Measurements from ENCODE around the gene SMYD2.

SMYD2 gene

GRCh38 chr1:214290424-214291037, 9.6 kb downstream of the SMYD2 start:
- no peak for TF ChIP-seq CTCF (IDR thresholded peaks at IDR 0.05)
- DNase-seq (ENCODE audit: low spot score), result no peak
- Histone ChIP-seq H3K4me3 (no peak overlapping the region), H3K27ac (no peak overlapping the region)

DNA sequence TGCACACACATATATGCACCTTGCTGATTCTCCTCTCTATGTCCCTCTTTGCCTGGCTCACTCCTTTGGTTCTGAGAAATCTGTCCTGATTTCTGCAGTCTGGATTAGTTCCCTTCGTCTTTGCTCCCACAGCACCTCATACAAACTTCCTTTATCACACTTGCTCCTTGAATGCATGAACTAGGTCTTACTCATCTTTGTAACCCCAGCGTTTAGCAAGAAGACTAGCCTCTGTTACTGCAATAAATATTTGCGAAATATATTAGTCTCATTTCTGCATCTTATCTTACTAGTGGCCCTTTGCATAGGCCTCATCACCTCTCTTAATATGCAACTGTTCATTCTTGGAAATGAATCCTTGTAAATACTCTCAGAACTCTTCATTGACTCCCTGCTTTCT, 11.4 kb downstream of the SMYD2 start:
- Histone ChIP-seq H3K27ac (no peak overlapping the region), H3K4me3 (no peak overlapping the region)
- no peak for TF ChIP-seq CTCF (IDR thresholded peaks at IDR 0.05)
- DNase-seq (ENCODE audit: low spot score), result no peak

DNA sequence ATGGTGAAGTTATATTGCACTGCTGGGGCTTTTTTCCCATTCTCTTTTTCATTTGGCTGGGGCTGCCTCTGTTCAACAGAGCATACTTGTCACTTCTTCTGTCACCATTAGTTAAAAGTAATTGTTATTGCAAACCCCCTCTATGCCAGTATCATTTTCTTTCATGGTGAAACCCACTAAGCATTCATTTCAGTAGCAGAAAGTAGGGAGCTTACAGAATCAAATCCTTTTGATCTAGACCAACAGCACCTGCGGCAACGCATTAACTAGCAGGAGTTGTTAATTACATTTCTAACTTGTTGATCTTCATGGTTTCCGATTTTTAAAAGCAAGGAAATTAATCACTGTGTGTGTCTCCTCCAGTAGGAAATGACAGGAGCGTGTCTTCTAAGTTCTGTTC, 15.0 kb downstream of the SMYD2 start:
- no peak for DNase-seq (ENCODE audit: low spot score)
- no peak for TF ChIP-seq CTCF (IDR thresholded peaks at IDR 0.05)
- Histone ChIP-seq H3K4me3 (no peak overlapping the region), H3K27ac (no peak overlapping the region)

DNA sequence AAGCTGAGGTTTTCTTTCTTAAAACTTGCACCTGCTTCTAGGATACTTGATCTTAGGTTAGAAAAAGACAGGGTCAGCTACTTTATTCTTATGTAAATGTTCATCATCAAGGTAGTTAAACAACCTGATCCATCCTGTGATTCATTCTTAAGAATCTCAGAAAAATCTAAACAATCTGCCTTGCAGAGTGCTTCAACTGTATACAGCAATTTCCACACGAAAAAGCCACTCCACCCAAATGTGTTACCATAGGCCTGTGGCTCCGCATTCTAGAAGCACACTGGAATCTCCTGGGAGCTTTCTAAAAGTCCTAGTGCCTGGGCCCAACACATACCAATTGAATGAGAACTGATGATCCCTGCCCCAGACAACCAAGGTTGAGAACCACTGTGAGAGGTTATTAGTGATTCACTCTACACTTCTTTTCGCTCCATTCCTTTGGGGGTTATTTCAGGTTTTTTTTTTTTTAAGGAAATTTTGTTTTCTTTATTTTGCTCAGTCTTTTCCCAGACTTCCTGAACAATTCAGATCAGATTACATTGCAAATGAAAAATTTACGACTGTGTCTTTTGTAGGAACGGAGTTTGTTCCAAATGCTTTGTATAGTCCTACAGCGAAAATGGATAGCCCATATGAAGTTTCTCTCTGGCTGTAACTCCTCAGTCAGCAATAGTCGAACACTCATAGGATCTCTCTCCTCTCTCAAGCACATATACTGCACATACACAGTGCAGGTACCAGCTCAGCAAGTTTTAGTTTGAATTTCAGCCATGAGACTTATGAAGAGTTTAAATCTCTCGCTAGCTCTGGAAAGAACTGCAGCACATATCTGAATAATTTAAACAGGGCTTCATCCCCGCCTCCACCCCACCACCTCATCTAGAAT, 16.1 kb downstream of the SMYD2 start:
- no peak overlapping the region for H3K27ac ChIP-seq
- H3K4me3 ChIP-seq, result no peak overlapping the region
- DNase-seq (ENCODE audit: low spot score), result no peak
- no peak for TF ChIP-seq CTCF (IDR thresholded peaks at IDR 0.05)

DNA sequence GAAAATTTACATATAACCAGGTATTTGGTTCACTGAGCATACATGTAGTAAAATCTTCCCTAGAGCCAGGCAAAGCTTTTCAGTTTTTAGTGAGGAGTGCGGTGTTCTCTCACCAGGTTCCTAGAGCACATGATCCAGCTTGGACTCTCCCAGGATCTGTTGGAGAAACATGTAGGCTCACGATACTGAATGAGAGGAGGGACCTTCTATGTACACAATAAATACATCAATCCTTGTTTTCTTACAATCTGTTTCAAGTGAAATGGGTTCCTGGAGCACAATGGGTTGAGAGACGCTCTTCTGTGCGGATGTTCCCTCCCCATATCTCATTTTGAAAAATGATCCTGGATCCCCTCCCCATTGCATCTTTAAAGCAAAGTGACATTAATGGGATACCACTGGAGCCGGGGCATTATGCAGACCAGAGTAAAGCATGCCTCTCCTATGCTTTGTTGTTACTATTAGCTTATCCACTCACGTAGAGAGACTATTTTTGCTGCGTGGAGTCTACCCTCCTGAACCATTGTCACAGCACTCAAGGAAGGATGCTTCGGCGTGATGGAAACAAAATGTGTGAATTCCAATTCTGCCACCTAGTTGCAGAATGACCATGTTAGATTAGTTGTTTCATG, 19.3 kb downstream of the SMYD2 start:
- Histone ChIP-seq H3K27ac (no peak overlapping the region), H3K4me3 (no peak overlapping the region)
- no peak for DNase-seq (ENCODE audit: low spot score)
- no peak for TF ChIP-seq CTCF (IDR thresholded peaks at IDR 0.05)

GRCh38 chr1:214301526-214301925, 20.6 kb downstream of the SMYD2 start:
- DNase-seq (ENCODE audit: low spot score), result no peak
- Histone ChIP-seq H3K4me3 (no peak overlapping the region), H3K27ac (no peak overlapping the region)
- TF ChIP-seq CTCF (IDR thresholded peaks at IDR 0.05), result no peak

Data from coronary artery (tissue), 2 donors.